ENCODE measurements around the gene CA10.

CA10 gene

GRCh38 chr17:51685287-51685909 is 473.1 kb downstream of the CA10 start:
- no peak for DNase-seq (ENCODE audit: low read depth in 2 of 2)

- no peak for DNase-seq (ENCODE audit: low read depth in 2 of 2)
Observed at GRCh38 chr17:51684214-51684613, 474.3 kb downstream of the CA10 start.

- no peak for DNase-seq (ENCODE audit: low read depth in 2 of 2)
Observed at GRCh38 chr17:51683291-51683690, 475.2 kb downstream of the CA10 start.

GRCh38 chr17:51682115-51682514 is 476.4 kb downstream of the CA10 start:
- no peak for DNase-seq (ENCODE audit: low read depth in 2 of 2)

- DNase-seq (ENCODE audit: low read depth in 2 of 2) = no peak
Observed at GRCh38 chr17:51677875-51678274, 480.6 kb downstream of the CA10 start.

GRCh38 chr17:51676691-51677487 is 481.6 kb downstream of the CA10 start:
- DNase-seq (ENCODE audit: low read depth in 2 of 2) = no peak

GRCh38 chr17:51674579-51675255 is 483.8 kb downstream of the CA10 start:
- DNase-seq (ENCODE audit: low read depth in 2 of 2) = no peak

GRCh38 chr17:51673070-51673469 is 485.4 kb downstream of the CA10 start:
- DNase-seq (ENCODE audit: low read depth in 2 of 2) = no peak

GRCh38 chr17:51672065-51672464 is 486.4 kb downstream of the CA10 start:
- no peak for DNase-seq (ENCODE audit: low read depth in 2 of 2)

GRCh38 chr17:51670899-51671298 is 487.6 kb downstream of the CA10 start:
- no peak for DNase-seq (ENCODE audit: low read depth in 2 of 2)

GRCh38 chr17:51668963-51669246 is 489.6 kb downstream of the CA10 start:
- no peak for DNase-seq (ENCODE audit: low read depth in 2 of 2)

- no peak for DNase-seq (ENCODE audit: low read depth in 2 of 2)
Observed at GRCh38 chr17:51668155-51668962, 490.2 kb downstream of the CA10 start.

- DNase-seq (ENCODE audit: low read depth in 2 of 2) = no peak
Observed at GRCh38 chr17:51667706-51668083, 490.8 kb downstream of the CA10 start.

GRCh38 chr17:51666971-51667705 is 491.4 kb downstream of the CA10 start:
- no peak for DNase-seq (ENCODE audit: low read depth in 2 of 2)

GRCh38 chr17:51662204-51663056 is 496.1 kb downstream of the CA10 start:
- DNase-seq (ENCODE audit: low read depth in 2 of 2) = no peak

- DNase-seq (ENCODE audit: low read depth in 2 of 2) = no peak
Observed at GRCh38 chr17:51661403-51661802, 497.1 kb downstream of the CA10 start.

- DNase-seq (ENCODE audit: low read depth in 2 of 2) = no peak
Observed at GRCh38 chr17:51660266-51660665, 498.2 kb downstream of the CA10 start.

GRCh38 chr17:51657224-51657623 is 501.3 kb downstream of the CA10 start:
- no peak for DNase-seq (ENCODE audit: low read depth in 2 of 2)

- no peak for DNase-seq (ENCODE audit: low read depth in 2 of 2)
Observed at GRCh38 chr17:51653878-51654277, 504.6 kb downstream of the CA10 start.

GRCh38 chr17:51652529-51652928 is 506.0 kb downstream of the CA10 start:
- DNase-seq (ENCODE audit: low read depth in 2 of 2) = no peak
